ENCODE measurements around the gene C3AR1. TPM values are rescaled to one million over a fixed set of nuclear protein-coding genes. Genes with fewer than 3 reads are reported as not detected.

Gene C3AR1
- total RNA-seq, 1 experiment from 2014 or later, result not detected

DNA sequence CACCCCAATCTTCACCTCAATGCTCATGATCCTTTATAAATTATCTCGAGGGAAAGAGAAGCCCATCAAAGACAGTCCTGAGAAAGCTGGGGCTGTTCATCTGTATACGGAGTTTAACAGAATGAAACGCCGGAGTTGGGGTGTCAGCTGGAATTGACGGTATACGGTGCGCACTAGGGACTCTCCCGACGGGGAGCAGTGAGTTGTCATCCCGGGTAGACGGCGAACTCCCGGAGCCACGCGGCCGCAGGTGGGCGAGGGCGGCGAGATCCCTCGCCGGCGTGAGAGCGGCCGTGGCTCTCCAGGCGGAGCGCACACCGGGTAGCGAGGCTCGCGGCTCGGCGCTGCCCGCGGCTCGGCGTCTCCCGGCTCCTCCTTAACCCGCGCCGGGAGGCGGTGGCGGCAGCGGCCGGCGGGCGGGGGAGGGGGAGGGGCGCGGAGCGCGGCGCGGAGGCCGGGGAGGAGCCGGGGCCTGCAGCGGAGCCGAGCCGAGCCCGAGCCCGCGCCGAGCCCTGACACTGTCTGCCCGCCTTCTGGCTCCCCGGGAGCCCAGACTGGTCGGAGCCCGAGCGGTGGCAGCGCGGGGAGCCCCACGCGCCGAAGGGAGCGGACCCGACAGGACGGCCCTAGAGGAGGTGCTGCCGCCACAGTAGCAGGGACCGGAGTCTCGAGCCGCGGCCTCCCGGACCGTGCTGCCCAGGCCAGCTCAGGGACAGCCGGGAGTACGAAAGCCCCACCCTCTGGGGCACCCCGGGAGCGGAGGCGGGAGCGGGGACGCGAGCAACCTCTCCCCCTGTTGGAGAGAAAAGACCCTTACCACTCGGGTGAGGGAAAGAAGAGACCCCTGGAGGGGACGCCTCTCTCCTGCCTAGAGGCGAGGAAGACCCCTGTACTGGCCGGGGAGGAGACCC is 33.7 kb downstream of the C3AR1 start, which contains the start of gene FOXJ2:
Gene FOXJ2 (plus strand): TSS at position 475 of the 911 bp plus-strand sequence. CDS start 7,117 bp downstream, outside the sequence.
- TF ChIP-seq, protein P1, sequence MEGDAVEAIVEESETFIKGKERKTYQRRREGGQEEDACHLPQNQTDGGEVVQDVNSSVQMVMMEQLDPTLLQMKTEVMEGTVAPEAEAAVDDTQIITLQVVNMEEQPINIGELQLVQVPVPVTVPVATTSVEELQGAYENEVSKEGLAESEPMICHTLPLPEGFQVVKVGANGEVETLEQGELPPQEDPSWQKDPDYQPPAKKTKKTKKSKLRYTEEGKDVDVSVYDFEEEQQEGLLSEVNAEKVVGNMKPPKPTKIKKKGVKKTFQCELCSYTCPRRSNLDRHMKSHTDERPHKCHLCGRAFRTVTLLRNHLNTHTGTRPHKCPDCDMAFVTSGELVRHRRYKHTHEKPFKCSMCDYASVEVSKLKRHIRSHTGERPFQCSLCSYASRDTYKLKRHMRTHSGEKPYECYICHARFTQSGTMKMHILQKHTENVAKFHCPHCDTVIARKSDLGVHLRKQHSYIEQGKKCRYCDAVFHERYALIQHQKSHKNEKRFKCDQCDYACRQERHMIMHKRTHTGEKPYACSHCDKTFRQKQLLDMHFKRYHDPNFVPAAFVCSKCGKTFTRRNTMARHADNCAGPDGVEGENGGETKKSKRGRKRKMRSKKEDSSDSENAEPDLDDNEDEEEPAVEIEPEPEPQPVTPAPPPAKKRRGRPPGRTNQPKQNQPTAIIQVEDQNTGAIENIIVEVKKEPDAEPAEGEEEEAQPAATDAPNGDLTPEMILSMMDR (conservative IDR thresholded peaks at IDR 0.05), result peak; percentile 47; the same call in 2 of the 3 replicates
- no peak within 1 kb of the TSS for H3K4ac ChIP-seq (ENCODE audit: low read depth, low read length)
- H4K5ac ChIP-seq (ENCODE audit: insufficient read length, low read depth, low read length), result no peak within 1 kb of the TSS
- no peak within 1 kb of the TSS for H2AK5ac ChIP-seq (ENCODE audit: insufficient read length, low read length)
- H3K79me2 ChIP-seq (ENCODE audit: insufficient read depth, low read length), result no peaks in the 10 kb centered on the region; the same call in 1 of the 2 replicates
- no peak within 1 kb of the TSS for H3T11ph ChIP-seq (ENCODE audit: low read length)
- no peak within 1 kb of the TSS for H2BK15ac ChIP-seq (ENCODE audit: low read depth, low read length)
- H3K23me2 ChIP-seq (ENCODE audit: insufficient read length, low read depth, low read length, poor library complexity, severe bottlenecking), result peaks cover 8% of the 10 kb centered on the region
- H4K20me1 ChIP-seq (ENCODE audit: control insufficient read depth, insufficient read depth, insufficient read length), result no peaks in the 10 kb centered on the region
- no peak within 1 kb of the TSS for H2BK12ac ChIP-seq (ENCODE audit: insufficient read length, low read depth, low read length)
- peak within 1 kb of the TSS; percentile 60; the same call in 1 of the 2 replicates for H3K14ac ChIP-seq (ENCODE audit: insufficient read depth, low read length)
- Mint-ChIP-seq H3K4me3 (peak within 1 kb of the TSS; percentile 77 to 91), H3K27me3 (ENCODE audit: low read depth) (peaks cover 8% of the 10 kb centered on the region), H3K9me3 (no peaks in the 10 kb centered on the region), H3K27ac (peak within 1 kb of the TSS; percentile 23 to 84 (median 49); a peak in 3 of 7 replicates), H3K36me3 (ENCODE audit: insufficient read depth in 1 of 3, low read depth in 3 of 3) (no peaks in the 10 kb centered on the region; a peak in 1 of 7 replicates), H3K4me1 (peaks cover 45 to 54% of the 10 kb centered on the region in 2 experiments)
- no peaks in the 10 kb centered on the region for H3K27me3 ChIP-seq (ENCODE audit: insufficient read depth, low read length)
- no CpG with 5 or more reads among the region's 93 CpGs for WGBS (ENCODE audit: extremely low coverage, insufficient read length, low lambda C conversion rate)
- peaks cover 20% of the 10 kb centered on the region; the same call in 1 of the 2 replicates for H3K4me1 ChIP-seq (ENCODE audit: insufficient read depth, low read length)
- no peak within 1 kb of the TSS for H3K56ac ChIP-seq (ENCODE audit: insufficient read length, low read depth, low read length)
- H3K4me2 ChIP-seq (ENCODE audit: insufficient read depth, insufficient read length, low read length), result peak within 1 kb of the TSS; percentile 82
- no peak within 1 kb of the TSS for H4K91ac ChIP-seq (ENCODE audit: insufficient read length, low read depth, low read length)
- peak within 1 kb of the TSS; percentile 51 for H3K9ac ChIP-seq (ENCODE audit: extremely low read depth, insufficient read length, low read length)
- no peak within 1 kb of the TSS for H3K23ac ChIP-seq (ENCODE audit: insufficient read length, low read depth, low read length)
- no peak within 1 kb of the TSS for H3K27ac ChIP-seq (ENCODE audit: insufficient read length, low read depth, low read length)
- peak; percentile 65 for DNase-seq
- H2AFZ ChIP-seq (ENCODE audit: low read length), result no peak within 1 kb of the TSS
- H2BK20ac ChIP-seq (ENCODE audit: low read depth, low read length, poor library complexity, severe bottlenecking), result no peak within 1 kb of the TSS
- H3K9me3 ChIP-seq (ENCODE audit: control insufficient read depth, low read depth, low read length), result no peaks in the 10 kb centered on the region
- peak within 1 kb of the TSS; percentile 36 for H3K18ac ChIP-seq (ENCODE audit: insufficient read length, low read depth, low read length)
- no peak within 1 kb of the TSS for H2BK5ac ChIP-seq (ENCODE audit: insufficient read length, low read length)
- no peaks in the 10 kb centered on the region for H3K79me1 ChIP-seq (ENCODE audit: insufficient read depth, low read depth, low read length, poor library complexity, severe bottlenecking)
- no peak within 1 kb of the TSS for H4K8ac ChIP-seq (replicated peaks; ENCODE audit: insufficient read length, low read depth, low read length)
- no peak within 1 kb of the TSS for H2BK120ac ChIP-seq (ENCODE audit: low read depth, low read length, poor library complexity, severe bottlenecking)

Data from H9 (cell line).